ENCODE measurements around the gene ZNF827.

ZNF827 gene

GRCh38 chr4:145827885-145828284 is 110.7 kb downstream of the ZNF827 start:
- H3K4me3 ChIP-seq (ENCODE audit: low read length), result no peak overlapping the region
- no peak overlapping the region for H3K9ac ChIP-seq (ENCODE audit: low read length)
- H3K36me3 ChIP-seq (ENCODE audit: control insufficient read depth, insufficient read depth, low read length), result no peaks in the 10 kb centered on the region
- H3K27me3 ChIP-seq (ENCODE audit: control insufficient read depth, insufficient read depth, low read length), result no peaks in the 10 kb centered on the region
- H3K4me1 ChIP-seq (ENCODE audit: control insufficient read depth, insufficient read depth, low read length), result no peaks in the 10 kb centered on the region
- no peaks in the 10 kb centered on the region for H3K9me3 ChIP-seq (ENCODE audit: control insufficient read depth, low read length)

- H3K4me3 ChIP-seq (ENCODE audit: low read length), result no peak overlapping the region
- no peaks in the 10 kb centered on the region for H3K27me3 ChIP-seq (ENCODE audit: control insufficient read depth, insufficient read depth, low read length)
- H3K36me3 ChIP-seq (ENCODE audit: control insufficient read depth, insufficient read depth, low read length), result no peaks in the 10 kb centered on the region
- H3K4me1 ChIP-seq (ENCODE audit: control insufficient read depth, insufficient read depth, low read length), result no peaks in the 10 kb centered on the region
- H3K9ac ChIP-seq (ENCODE audit: low read length), result no peak overlapping the region
- no peaks in the 10 kb centered on the region for H3K9me3 ChIP-seq (ENCODE audit: control insufficient read depth, low read length)
These were observed 113.4 kb downstream of the ZNF827 start for GRCh38 chr4:145825255-145825654.

DNA sequence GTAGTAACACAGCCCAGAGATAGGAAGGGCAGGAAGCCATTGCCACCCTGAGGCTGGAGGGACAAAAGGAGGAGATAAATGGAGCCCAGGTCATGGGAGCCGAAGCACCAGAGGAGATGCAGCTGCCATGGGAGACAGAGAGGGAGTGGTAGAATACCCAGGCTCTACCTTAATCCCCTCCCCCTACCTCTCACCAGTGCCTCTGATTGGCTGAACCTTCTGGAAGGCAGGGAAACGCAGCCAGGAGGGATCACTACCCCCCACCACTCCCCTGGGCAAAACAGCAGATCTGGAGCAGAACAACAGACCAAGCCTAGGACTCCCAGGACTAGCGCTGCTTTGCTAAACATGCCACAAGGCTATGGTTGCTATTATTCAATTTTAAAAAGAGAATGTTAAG is 114.2 kb downstream of the ZNF827 start:
- no peaks in the 10 kb centered on the region for H3K4me1 ChIP-seq (ENCODE audit: control insufficient read depth, insufficient read depth, low read length)

DNA sequence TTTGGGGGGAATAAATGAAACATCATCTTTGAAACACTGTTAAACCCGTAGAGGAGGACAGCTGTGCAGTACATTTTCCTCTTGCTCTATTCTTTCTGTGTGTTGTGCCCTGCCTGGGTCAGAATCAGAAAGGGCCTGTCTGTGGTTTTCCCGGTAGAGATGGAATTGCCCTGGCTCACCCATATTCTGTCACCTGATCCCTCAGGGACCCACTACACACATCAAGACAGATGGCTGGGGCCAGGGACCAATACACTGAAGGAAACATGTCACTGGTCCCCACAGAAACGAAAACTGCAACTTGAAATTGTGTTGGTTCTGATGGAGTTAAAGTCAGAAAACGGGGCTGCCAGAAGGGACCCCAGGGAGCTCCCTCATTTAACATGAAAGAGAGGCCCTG is 114.9 kb downstream of the ZNF827 start:
- no peaks in the 10 kb centered on the region for H3K9me3 ChIP-seq (ENCODE audit: control insufficient read depth, low read length)

More for the DNA sequence above, 114.2 kb downstream of the ZNF827 start:
- Histone ChIP-seq H3K9ac (ENCODE audit: low read length) (no peak overlapping the region), H3K9me3 (ENCODE audit: control insufficient read depth, low read length) (no peaks in the 10 kb centered on the region), H3K36me3 (ENCODE audit: control insufficient read depth, insufficient read depth, low read length) (no peaks in the 10 kb centered on the region), H3K4me3 (ENCODE audit: low read length) (no peak overlapping the region), H3K27me3 (ENCODE audit: control insufficient read depth, insufficient read depth, low read length) (no peaks in the 10 kb centered on the region)

DNA sequence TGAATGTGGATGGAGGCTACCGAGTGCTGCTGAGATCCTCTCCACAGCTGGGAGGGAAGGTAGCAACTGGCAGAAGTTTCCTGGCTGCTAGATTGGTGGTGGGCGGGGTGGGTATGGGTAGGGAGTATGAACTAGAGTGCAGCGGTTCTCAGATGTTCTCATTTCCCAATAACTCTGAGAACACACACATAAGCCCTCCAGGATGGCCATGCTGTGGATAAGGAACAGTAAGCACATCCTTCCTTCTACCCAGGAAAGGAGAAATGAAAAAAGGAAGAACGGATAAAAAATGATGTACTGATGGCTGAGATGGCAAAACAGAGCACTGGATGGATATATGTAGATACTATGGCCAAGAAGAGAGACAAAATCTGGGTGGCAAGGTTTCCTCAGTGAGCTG is 116.0 kb downstream of the ZNF827 start:
- Histone ChIP-seq H3K9me3 (ENCODE audit: control insufficient read depth, low read length) (no peaks in the 10 kb centered on the region), H3K4me1 (ENCODE audit: control insufficient read depth, insufficient read depth, low read length) (no peaks in the 10 kb centered on the region), H3K36me3 (ENCODE audit: control insufficient read depth, insufficient read depth, low read length) (no peaks in the 10 kb centered on the region), H3K4me3 (ENCODE audit: low read length) (no peak overlapping the region), H3K9ac (ENCODE audit: low read length) (no peak overlapping the region), H3K27me3 (ENCODE audit: control insufficient read depth, insufficient read depth, low read length) (no peaks in the 10 kb centered on the region)

More for the DNA sequence above, 114.9 kb downstream of the ZNF827 start:
- H3K36me3 ChIP-seq (ENCODE audit: control insufficient read depth, insufficient read depth, low read length), result no peaks in the 10 kb centered on the region
- H3K4me1 ChIP-seq (ENCODE audit: control insufficient read depth, insufficient read depth, low read length), result no peaks in the 10 kb centered on the region
- no peak overlapping the region for H3K4me3 ChIP-seq (ENCODE audit: low read length)
- H3K27me3 ChIP-seq (ENCODE audit: control insufficient read depth, insufficient read depth, low read length), result no peaks in the 10 kb centered on the region
- H3K9ac ChIP-seq (ENCODE audit: low read length), result no peak overlapping the region

- no peaks in the 10 kb centered on the region for H3K27me3 ChIP-seq (ENCODE audit: control insufficient read depth, insufficient read depth, low read length)
- no peaks in the 10 kb centered on the region for H3K4me1 ChIP-seq (ENCODE audit: control insufficient read depth, insufficient read depth, low read length)
- no peak overlapping the region for H3K9ac ChIP-seq (ENCODE audit: low read length)
- no peaks in the 10 kb centered on the region for H3K9me3 ChIP-seq (ENCODE audit: control insufficient read depth, low read length)
- H3K36me3 ChIP-seq (ENCODE audit: control insufficient read depth, insufficient read depth, low read length), result no peaks in the 10 kb centered on the region
- H3K4me3 ChIP-seq (ENCODE audit: low read length), result no peak overlapping the region
These were observed 116.4 kb downstream of the ZNF827 start for GRCh38 chr4:145822181-145822580.

DNA sequence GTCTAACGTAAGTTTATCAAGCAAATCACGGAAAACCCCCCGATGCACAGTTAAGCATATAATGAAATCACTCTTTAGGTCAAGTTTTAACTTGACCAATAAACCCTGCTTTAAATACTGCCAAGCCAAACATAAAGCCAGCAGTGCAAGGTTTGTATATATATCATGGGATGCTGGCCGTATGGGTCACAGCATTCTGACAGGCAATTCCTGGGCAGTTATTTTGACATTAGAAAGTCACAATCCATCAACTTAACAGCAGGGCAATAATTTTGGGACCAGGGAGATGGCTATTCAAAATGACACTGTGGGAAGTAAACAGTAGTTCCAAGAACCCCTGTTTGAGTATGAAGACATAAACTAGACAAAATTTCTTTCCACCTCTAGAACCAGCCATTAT is 116.9 kb downstream of the ZNF827 start:
- H3K27me3 ChIP-seq (ENCODE audit: control insufficient read depth, insufficient read depth, low read length), result no peaks in the 10 kb centered on the region

DNA sequence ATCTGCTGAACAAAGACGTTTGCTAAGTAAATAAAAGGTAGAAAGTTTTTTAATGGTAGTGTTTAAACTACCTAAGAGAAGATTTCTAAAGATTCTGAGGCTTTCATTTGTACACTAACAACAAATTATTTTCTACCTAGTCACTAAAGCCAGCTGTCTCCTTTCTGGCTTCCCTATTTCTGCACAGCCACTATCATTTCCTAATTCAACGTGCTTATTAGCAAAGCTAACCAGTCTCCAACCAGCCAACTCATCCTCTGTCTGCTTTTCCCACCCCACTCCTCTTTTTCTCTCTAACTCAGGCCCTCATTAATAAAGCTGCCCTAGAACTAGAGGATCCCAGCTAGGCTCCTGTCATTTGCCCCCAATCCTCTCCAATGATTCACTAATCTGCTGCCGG is 118.2 kb downstream of the ZNF827 start:
- no peak overlapping the region for H3K4me3 ChIP-seq (ENCODE audit: low read length)
- H3K36me3 ChIP-seq (ENCODE audit: control insufficient read depth, insufficient read depth, low read length), result no peaks in the 10 kb centered on the region
- H3K4me1 ChIP-seq (ENCODE audit: control insufficient read depth, insufficient read depth, low read length), result no peaks in the 10 kb centered on the region
- H3K27me3 ChIP-seq (ENCODE audit: control insufficient read depth, insufficient read depth, low read length), result no peaks in the 10 kb centered on the region
- H3K9ac ChIP-seq (ENCODE audit: low read length), result no peak overlapping the region
- H3K9me3 ChIP-seq (ENCODE audit: control insufficient read depth, low read length), result no peaks in the 10 kb centered on the region

More for the DNA sequence above, 116.9 kb downstream of the ZNF827 start:
- no peak overlapping the region for H3K9ac ChIP-seq (ENCODE audit: low read length)
- no peaks in the 10 kb centered on the region for H3K4me1 ChIP-seq (ENCODE audit: control insufficient read depth, insufficient read depth, low read length)
- H3K36me3 ChIP-seq (ENCODE audit: control insufficient read depth, insufficient read depth, low read length), result no peaks in the 10 kb centered on the region
- no peak overlapping the region for H3K4me3 ChIP-seq (ENCODE audit: low read length)
- H3K9me3 ChIP-seq (ENCODE audit: control insufficient read depth, low read length), result no peaks in the 10 kb centered on the region

DNA sequence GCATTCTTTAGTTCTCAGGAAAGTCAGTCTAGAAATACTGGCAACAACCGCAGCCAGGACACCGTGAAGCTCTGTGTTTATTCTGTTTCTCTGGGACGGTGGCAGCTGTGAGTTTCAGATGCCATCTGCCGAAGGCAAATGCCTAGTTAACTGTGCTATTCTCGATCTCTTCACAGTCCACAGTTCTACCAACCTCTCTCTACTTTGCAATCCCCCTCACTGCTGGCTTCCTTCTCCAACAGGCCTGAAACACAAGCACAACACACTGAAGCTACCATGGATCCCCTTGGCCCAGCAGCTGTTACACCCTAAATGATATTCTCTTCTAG is 118.8 kb downstream of the ZNF827 start:
- Histone ChIP-seq H3K4me1 (ENCODE audit: control insufficient read depth, insufficient read depth, low read length) (no peaks in the 10 kb centered on the region), H3K36me3 (ENCODE audit: control insufficient read depth, insufficient read depth, low read length) (no peaks in the 10 kb centered on the region), H3K27me3 (ENCODE audit: control insufficient read depth, insufficient read depth, low read length) (no peaks in the 10 kb centered on the region), H3K9me3 (ENCODE audit: control insufficient read depth, low read length) (no peaks in the 10 kb centered on the region), H3K4me3 (ENCODE audit: low read length) (no peak overlapping the region), H3K9ac (ENCODE audit: low read length) (no peak overlapping the region)

- Histone ChIP-seq H3K36me3 (ENCODE audit: control insufficient read depth, insufficient read depth, low read length) (no peaks in the 10 kb centered on the region), H3K4me3 (ENCODE audit: low read length) (no peak overlapping the region), H3K9me3 (ENCODE audit: control insufficient read depth, low read length) (no peaks in the 10 kb centered on the region), H3K9ac (ENCODE audit: low read length) (no peak overlapping the region), H3K27me3 (ENCODE audit: control insufficient read depth, insufficient read depth, low read length) (no peaks in the 10 kb centered on the region), H3K4me1 (ENCODE audit: control insufficient read depth, insufficient read depth, low read length) (no peaks in the 10 kb centered on the region)
These were observed 119.3 kb downstream of the ZNF827 start for GRCh38 chr4:145819101-145819852.

DNA sequence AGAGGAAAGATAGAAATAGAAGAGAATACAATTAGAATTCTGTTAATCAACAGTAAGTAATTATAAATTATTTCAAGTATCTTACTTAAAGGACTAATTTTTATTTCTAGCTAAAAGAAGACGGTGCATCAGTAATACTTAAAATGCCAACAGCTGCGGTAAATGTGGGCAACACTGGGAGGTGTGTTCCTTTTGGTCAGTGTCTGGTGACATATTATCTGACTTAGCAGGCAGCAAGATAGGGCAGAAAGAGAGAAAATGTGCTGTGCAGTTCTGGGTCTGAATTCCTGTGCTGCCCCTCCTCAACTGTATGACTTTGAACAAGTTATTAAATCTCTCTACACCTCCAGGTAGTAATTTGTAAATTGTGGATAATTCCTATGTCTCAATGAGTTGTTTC is 120.6 kb downstream of the ZNF827 start:
- Histone ChIP-seq H3K36me3 (ENCODE audit: control insufficient read depth, insufficient read depth, low read length) (no peaks in the 10 kb centered on the region), H3K27me3 (ENCODE audit: control insufficient read depth, insufficient read depth, low read length) (no peaks in the 10 kb centered on the region), H3K4me3 (ENCODE audit: low read length) (no peak overlapping the region), H3K4me1 (ENCODE audit: control insufficient read depth, insufficient read depth, low read length) (no peaks in the 10 kb centered on the region), H3K9me3 (ENCODE audit: control insufficient read depth, low read length) (no peaks in the 10 kb centered on the region), H3K9ac (ENCODE audit: low read length) (no peak overlapping the region)

GRCh38 chr4:145816091-145816490 is 122.5 kb downstream of the ZNF827 start:
- Histone ChIP-seq H3K9me3 (ENCODE audit: control insufficient read depth, low read length) (no peaks in the 10 kb centered on the region), H3K36me3 (ENCODE audit: control insufficient read depth, insufficient read depth, low read length) (no peaks in the 10 kb centered on the region), H3K9ac (ENCODE audit: low read length) (no peak overlapping the region), H3K4me3 (ENCODE audit: low read length) (no peak overlapping the region), H3K27me3 (ENCODE audit: control insufficient read depth, insufficient read depth, low read length) (no peaks in the 10 kb centered on the region), H3K4me1 (ENCODE audit: control insufficient read depth, insufficient read depth, low read length) (no peaks in the 10 kb centered on the region)

DNA sequence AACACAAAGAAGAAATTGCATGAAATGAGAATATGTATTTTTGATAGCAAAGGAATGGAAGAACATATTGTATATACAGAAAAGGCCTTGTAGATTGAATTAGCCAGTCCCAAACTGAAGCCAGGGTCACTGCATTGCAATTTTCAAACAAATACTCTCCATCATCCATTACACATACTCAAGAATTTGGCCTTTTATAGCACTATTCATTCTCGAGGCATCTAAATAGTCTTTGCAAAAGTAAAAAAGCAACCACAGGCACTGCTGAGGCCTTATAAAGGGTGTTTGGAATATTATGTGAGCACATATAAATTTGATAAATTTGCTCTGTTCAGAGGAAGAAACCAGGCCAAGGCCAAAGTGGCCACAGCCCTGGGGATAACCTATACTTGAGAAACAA is 123.0 kb downstream of the ZNF827 start:
- H3K27me3 ChIP-seq (ENCODE audit: control insufficient read depth, insufficient read depth, low read length), result no peaks in the 10 kb centered on the region
- no peak overlapping the region for H3K4me3 ChIP-seq (ENCODE audit: low read length)
- H3K36me3 ChIP-seq (ENCODE audit: control insufficient read depth, insufficient read depth, low read length), result no peaks in the 10 kb centered on the region
- H3K9ac ChIP-seq (ENCODE audit: low read length), result no peak overlapping the region
- no peaks in the 10 kb centered on the region for H3K9me3 ChIP-seq (ENCODE audit: control insufficient read depth, low read length)
- H3K4me1 ChIP-seq (ENCODE audit: control insufficient read depth, insufficient read depth, low read length), result no peaks in the 10 kb centered on the region

All from mucosa of stomach (tissue), 1 donor.